Measurements from ENCODE around the gene RBSN. TPM values are rescaled to one million over a fixed set of nuclear protein-coding genes. Genes with fewer than 3 reads are reported as not detected.

The RBSN gene
- total RNA-seq, 1 experiment from 2014 or later, result 18.4 TPM

GRCh38 chr3:15071699-15072098 is 27.2 kb downstream of the RBSN start:
- Histone ChIP-seq H3K79me2 (ENCODE audit: insufficient read depth, low read length) (no peaks in the 10 kb centered on the region), H3K27me3 (ENCODE audit: insufficient read depth, low read length) (no peaks in the 10 kb centered on the region), H3K9me2 (ENCODE audit: insufficient read depth) (no peaks in the 10 kb centered on the region), H3K9ac (ENCODE audit: low read length) (no peak overlapping the region), H3K9me3 (ENCODE audit: control insufficient read depth in 1 of 2, insufficient read depth in 1 of 2, low read depth in 1 of 2, low read length in 2 of 2) (no peaks in the 10 kb centered on the region), H3K36me3 (ENCODE audit: control insufficient read depth in 1 of 2, insufficient read depth in 2 of 2, low read length in 2 of 2) (peaks cover 13 to 21% of the 10 kb centered on the region in 2 experiments; a peak in 3 of 4 replicates), H3K4me2 (ENCODE audit: low read length) (no peak overlapping the region), H3K4me1 (ENCODE audit: control insufficient read depth in 1 of 2, insufficient read depth in 2 of 2, low read length in 2 of 2) (no peaks in the 10 kb centered on the region), H3K4me3 (replicated peaks in 1 of 2; ENCODE audit: low read depth in 1 of 2, low read length in 2 of 2) (no peak overlapping the region), H4K20me1 (ENCODE audit: insufficient read depth) (no peaks in the 10 kb centered on the region), H3K27ac (ENCODE audit: low read depth, low read length) (no peak overlapping the region), H2AFZ (ENCODE audit: low read depth, low read length, poor library complexity, severe bottlenecking) (no peak overlapping the region)
- ChIA-PET RAD21 (ENCODE audit: low non-redundant PET in 1 of 2, low total read pairs in 2 of 2, uncharacterized antibody in 2 of 2, unreplicated experiment in 2 of 2) (no interaction called here), POLR2A (no interaction called here), CTCF (no interaction called here)
- intact Hi-C loops (cut with micrococcal nuclease), result no loop called here
- BruUV-seq (replicated peaks), result no TSS peak
- ATAC-seq (no peak), DNase-seq (ENCODE audit: low read depth, low spot score) (no peak)
- no peak for TF ChIP-seq RAD21 (IDR thresholded peaks at IDR 0.05; ENCODE audit: low read depth)

GRCh38 chr3:15069441-15069840 is 29.5 kb downstream of the RBSN start:
- no TSS peak for BruUV-seq (replicated peaks)
- H2AFZ ChIP-seq (ENCODE audit: low read depth, low read length, poor library complexity, severe bottlenecking), result no peak overlapping the region
- H3K36me3 ChIP-seq (ENCODE audit: control insufficient read depth in 1 of 2, insufficient read depth in 2 of 2, low read length in 2 of 2), result peaks cover 4 to 9% of the 10 kb centered on the region in 2 experiments; a peak in 3 of 4 replicates
- H3K4me1 ChIP-seq (ENCODE audit: control insufficient read depth in 1 of 2, insufficient read depth in 2 of 2, low read length in 2 of 2), result peaks cover 3 to 6% of the 10 kb centered on the region in 2 experiments; a peak in 1 of 4 replicates
- intact Hi-C loops (cut with micrococcal nuclease), result no loop called here
- H3K9ac ChIP-seq (ENCODE audit: low read length), result no peak overlapping the region
- no peaks in the 10 kb centered on the region for H3K9me3 ChIP-seq (ENCODE audit: control insufficient read depth in 1 of 2, insufficient read depth in 1 of 2, low read depth in 1 of 2, low read length in 2 of 2)
- no peak for ATAC-seq
- H3K4me3 ChIP-seq (replicated peaks in 1 of 2; ENCODE audit: low read depth in 1 of 2, low read length in 2 of 2), result no peak overlapping the region
- RAD21 ChIA-PET (ENCODE audit: low non-redundant PET in 1 of 2, low total read pairs in 2 of 2, uncharacterized antibody in 2 of 2, unreplicated experiment in 2 of 2), result no interaction called here
- no peaks in the 10 kb centered on the region for H4K20me1 ChIP-seq (ENCODE audit: insufficient read depth)
- POLR2A ChIA-PET, result no interaction called here
- CTCF ChIA-PET, result interaction anchor here (1.8 kb wide), 1 partner anchor 18 kb away, joined by 5 read pairs; no protein-coding TSS in a partner anchor
- TF ChIP-seq REST (IDR thresholded peaks at IDR 0.05; ENCODE audit: low read depth) (no peak), ZNF274 (IDR thresholded peaks at IDR 0.05; ENCODE audit: low read depth, low read length) (no peak)
- H3K27me3 ChIP-seq (ENCODE audit: insufficient read depth, low read length), result no peaks in the 10 kb centered on the region
- H3K9me2 ChIP-seq (ENCODE audit: insufficient read depth), result no peaks in the 10 kb centered on the region
- H3K79me2 ChIP-seq (ENCODE audit: insufficient read depth, low read length), result peaks cover 7% of the 10 kb centered on the region
- H3K27ac ChIP-seq (ENCODE audit: low read depth, low read length), result no peak overlapping the region
- no peak overlapping the region for H3K4me2 ChIP-seq (ENCODE audit: low read length)
- DNase-seq (ENCODE audit: low read depth, low spot score), result no peak

Data from HCT116 (cell line).